NCI-H2107 treated with DMSO at 0.1 percent for 48 hours (cell line): ENCODE measurements around the gene PDSS2.
"Not testable (repeated sequence)": the region's sequence is repeated elsewhere in the genome, so short reads cannot be mapped to it uniquely, and the experiment has no call there.

Experiments used
- DNase-seq: peaks from one replicate; lab custom pipeline; 2025; ENCODE audit not compliant: unreplicated experiment; lab: John Stamatoyannopoulos, UW

The PDSS2 gene

DNA sequence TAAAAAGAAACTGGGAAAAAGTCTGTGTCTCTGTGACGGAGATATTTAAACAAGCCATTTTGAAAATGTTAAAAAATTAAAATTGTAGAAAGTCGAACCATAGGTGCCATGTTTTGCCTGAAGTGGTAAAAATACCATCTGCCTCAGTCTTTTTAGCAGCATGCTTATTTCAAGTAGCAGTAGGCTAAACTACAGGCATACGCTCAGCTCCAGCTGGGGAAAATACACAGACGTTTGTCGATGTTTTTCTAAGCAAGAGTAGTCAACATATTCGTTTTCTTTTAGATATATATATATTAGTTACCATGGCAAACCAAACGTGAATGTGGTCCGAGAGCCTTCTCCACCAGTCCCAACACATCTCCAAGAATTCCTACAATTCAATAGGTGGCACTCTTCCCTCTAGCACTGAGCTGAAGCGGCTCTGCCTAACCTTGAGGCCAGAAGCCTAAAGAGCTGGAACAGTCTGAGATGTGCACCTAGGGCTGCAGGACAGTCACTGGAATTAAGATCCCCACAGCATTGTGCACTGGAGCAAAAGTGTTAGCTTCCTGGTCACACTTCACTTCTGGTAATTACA, 273.9 kb downstream of the PDSS2 start:
- peak; percentile 64 for DNase-seq

- no peak for DNase-seq
Observed at GRCh38 chr6:107184435-107184834, 274.9 kb downstream of the PDSS2 start.

GRCh38 chr6:107180099-107180498, 279.3 kb downstream of the PDSS2 start:
- no peak for DNase-seq

- no peak for DNase-seq
Observed at GRCh38 chr6:107179004-107179403, 280.4 kb downstream of the PDSS2 start.

- DNase-seq, result no peak
Observed at GRCh38 chr6:107173779-107174178, 285.6 kb downstream of the PDSS2 start.

- no peak for DNase-seq
Observed at GRCh38 chr6:107171513-107171912, 287.9 kb downstream of the PDSS2 start.

DNA sequence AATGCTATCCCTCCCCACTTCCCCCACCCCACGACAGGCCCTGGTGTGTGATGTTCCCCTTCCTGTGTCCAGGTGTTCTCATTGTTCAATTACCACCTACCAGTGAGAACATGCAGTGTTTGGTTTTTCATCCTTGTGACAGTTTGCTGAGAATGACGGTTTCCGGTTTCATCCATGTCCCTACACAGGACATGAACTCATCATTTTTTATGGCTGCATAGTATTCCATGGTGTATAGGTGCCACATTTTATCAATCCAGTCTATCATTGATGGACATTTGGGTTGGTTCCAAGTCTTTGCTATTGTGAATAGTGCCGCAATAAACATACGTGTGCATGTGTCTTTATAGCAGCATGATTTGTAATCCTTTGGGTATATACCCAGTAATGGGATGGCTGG, 295.1 kb downstream of the PDSS2 start:
- DNase-seq, result not testable (repeated sequence)

DNA sequence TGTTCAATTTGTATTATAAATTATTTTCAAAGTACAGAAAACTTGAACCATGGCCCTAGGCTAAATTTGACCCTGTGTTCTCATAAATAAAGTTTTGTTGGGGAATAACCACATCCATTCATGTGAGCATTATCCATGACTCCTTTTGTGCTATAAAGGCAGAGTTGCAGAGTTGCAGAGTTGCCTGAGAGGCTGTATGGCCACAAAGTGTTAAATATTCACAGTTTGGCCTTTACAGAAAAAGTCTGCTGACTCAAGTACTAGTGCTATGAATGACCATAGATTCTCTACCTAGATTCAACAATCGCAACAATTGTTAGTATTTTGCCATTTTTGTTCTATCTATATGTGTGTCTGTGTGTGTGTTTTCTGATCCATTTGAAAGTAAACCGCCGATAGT, 297.8 kb downstream of the PDSS2 start:
- DNase-seq, result no peak

DNA sequence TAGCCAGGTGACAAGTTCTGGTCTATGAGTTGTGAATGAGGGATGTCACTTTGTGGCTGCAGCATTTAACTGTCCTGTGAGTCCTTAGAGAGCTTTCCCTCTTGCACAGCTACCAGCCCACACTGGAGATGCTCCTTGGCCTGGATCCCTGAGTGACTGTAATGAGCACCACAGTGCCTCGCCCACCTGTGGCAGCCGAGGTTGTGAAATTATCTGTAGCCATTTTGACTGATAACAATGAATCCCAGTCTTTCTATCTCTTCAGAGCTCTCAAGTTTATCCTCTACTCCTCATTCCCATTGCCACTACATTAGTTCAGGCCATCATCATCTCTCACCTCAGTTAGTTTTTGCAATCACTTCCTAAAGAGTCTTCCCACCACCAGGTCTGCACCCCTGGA, 302.7 kb downstream of the PDSS2 start:
- DNase-seq, result no peak

DNA sequence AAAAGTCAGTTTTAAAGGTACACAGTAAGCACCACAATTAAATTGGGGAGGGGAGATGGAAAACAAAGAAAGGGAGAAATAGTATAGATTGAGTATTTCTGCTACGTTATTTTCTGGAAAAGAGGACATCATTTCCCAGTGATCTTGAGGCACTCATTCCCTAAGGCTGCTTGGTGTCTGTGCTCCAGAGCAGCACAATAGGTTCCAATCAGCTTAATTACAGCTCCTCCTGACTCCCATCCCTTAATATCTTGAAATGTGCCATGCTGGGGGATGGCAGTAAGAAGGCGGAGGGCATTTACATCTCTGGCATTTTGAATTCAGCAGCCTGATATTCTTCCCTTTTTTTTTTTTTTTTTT, 304.6 kb downstream of the PDSS2 start:
- no peak for DNase-seq

- peak; percentile 74 for DNase-seq
Observed at GRCh38 chr6:107154131-107154800, 305.1 kb downstream of the PDSS2 start.

DNA sequence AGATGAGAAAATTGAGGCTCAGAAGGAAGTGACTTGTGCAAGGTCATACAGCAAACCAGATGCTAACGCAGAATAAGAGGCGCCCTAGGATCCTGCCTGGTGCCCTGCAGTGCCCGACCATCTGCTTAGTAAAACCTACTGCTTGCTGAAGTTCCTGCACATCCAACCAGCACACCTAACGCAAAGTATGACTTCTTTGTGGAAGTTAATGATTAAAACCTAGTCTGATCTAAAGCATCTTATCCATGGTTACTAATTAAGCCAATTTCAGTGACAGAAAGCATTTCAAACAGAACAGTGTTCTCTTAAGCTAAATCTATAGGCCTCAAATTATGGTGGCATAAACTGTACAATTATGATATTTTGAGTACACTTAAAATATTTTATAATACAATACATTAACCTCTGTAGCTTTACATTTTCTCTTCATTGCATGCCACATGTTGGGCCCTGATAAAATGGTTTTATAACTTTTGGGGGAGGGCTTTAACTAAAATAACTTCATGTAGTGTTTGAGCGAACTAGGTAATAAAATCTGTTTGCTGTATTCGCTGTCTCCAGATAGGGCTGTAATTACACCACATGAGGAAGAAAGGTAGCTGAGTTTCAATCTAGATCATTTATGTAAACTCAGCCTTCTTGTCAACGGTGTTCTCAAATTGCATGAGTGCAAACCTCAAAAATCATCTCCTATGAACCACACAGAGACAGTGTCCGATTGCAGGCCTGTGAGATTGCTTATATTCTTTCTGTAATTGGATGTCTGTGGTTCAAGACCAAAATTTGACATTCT, 306.5 kb downstream of the PDSS2 start:
- DNase-seq, result peak; percentile 89

DNA sequence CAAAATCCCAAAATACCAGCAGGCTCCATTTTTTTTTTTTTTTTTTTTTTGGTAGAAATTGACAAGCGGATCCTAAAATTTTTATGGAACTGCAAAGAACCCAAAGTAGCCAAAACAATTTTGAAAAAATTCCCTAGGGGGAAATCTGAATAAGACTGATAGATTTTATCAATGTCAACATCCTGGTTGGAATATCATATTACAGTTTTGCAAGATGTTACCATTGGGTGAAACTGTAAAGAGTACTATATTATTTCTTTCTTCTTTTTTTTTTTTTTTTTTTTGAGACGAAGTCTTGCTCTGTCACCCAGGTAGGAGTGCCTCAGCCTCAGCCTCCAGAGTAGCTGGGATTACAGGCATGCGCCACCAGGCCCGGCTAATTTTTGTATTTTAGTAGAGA, 314.7 kb downstream of the PDSS2 start:
- DNase-seq, result no peak

GRCh38 chr6:107144014-107144413, 315.4 kb downstream of the PDSS2 start:
- DNase-seq, result no peak

GRCh38 chr6:107140581-107140980, 318.8 kb downstream of the PDSS2 start:
- no peak for DNase-seq

DNA sequence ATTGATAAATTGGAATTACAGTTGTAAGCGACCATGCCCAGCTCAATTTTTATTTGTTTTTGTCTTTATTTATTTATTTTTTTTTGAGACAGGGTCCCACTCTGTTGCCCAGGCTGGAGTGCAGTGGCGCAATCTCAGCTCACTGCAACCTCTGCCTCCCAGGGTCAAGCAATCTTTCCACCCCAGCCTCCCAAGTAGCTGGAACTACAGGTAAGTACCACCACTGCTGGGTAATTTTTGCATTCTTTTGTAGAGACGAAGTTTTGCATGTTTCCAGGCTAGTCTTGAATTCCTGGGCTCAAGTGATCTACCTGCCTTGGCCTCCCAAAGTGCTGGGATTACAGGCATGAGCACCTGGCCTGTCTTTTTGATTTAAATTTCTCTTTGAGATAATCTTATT, 323.0 kb downstream of the PDSS2 start:
- not testable (repeated sequence) for DNase-seq

GRCh38 chr6:107135048-107135680, 324.2 kb downstream of the PDSS2 start:
- not testable (repeated sequence) for DNase-seq

- no peak for DNase-seq
Observed at GRCh38 chr6:107132330-107132954, 326.9 kb downstream of the PDSS2 start.

- DNase-seq, result no peak
Observed at GRCh38 chr6:107129370-107129925, 329.9 kb downstream of the PDSS2 start.

GRCh38 chr6:107128577-107128976, 330.8 kb downstream of the PDSS2 start:
- no peak for DNase-seq

- DNase-seq, result no peak
Observed at GRCh38 chr6:107128175-107128574, 331.2 kb downstream of the PDSS2 start.
